H1 (cell line): ENCODE data around the gene OR2V2. TPM values are rescaled to one million over a fixed set of nuclear protein-coding genes. Genes with fewer than 3 reads are reported as not detected.
A peak's percentile ranks its signal among the peaks of the same experiment; 100 is the strongest.

ENCODE experiments used
- CTCF ChIA-PET: fragments of 300-600 bp; sonication (Branson Sonifier 250); formaldehyde crosslinking; loops from one replicate; lab custom pipeline; 2021; ENCODE audit not compliant: partially characterized antibody; lab: Charles Lee
- POLR2A ChIA-PET: fragments of 300-600 bp; sonication (Branson Sonifier 250); formaldehyde crosslinking; loops from one replicate; lab custom pipeline; 2021; ENCODE audit warnings: inconsistent platforms; ENCODE audit not compliant: partially characterized antibody; lab: Charles Lee
- DNase-seq, 2 experiments: peaks; one replicate each; pipeline versions ENCODE4 v3.0.0 to v3.0.0-alpha.2; 2010 to 2022; ENCODE audit warnings: low spot score in 2 of 2, low read depth in 1 of 2, mixed read lengths in 1 of 2
- FAIRE-seq: peaks from 2 replicates; lab custom pipeline; 2011; peaks lifted over from hg19 to GRCh38; lab: Jason Lieb, UNC
- H2AFZ ChIP-seq: 2 replicates; pipeline ENCODE4 v1.8.1; 2012; ENCODE audit warnings: low read length, inconsistent platforms
- H2AK5ac ChIP-seq: 2 replicates; pipeline ENCODE4 v1.6.1; 2013; ENCODE audit warnings: low read depth, low read length
- H2BK120ac ChIP-seq: replicated peaks from 2 replicates; pipeline ENCODE3; 2013; ENCODE audit warnings: low read depth, low read length, inconsistent platforms
- H2BK12ac ChIP-seq: 2 replicates; pipeline ENCODE4 v1.6.1; 2013; ENCODE audit warnings: low read depth, low read length
- H2BK15ac ChIP-seq: 2 replicates; pipeline ENCODE4 v1.6.1; 2013; ENCODE audit warnings: low read length
- H2BK20ac ChIP-seq: 2 replicates; pipeline ENCODE4 v1.6.1; 2013; ENCODE audit warnings: low read length
- H2BK5ac ChIP-seq: 2 replicates; pipeline ENCODE4 v1.6.1; 2013; ENCODE audit warnings: low read depth, low read length
- H3K14ac ChIP-seq: 2 replicates; pipeline ENCODE4 v1.6.1; 2013; ENCODE audit warnings: inconsistent platforms; ENCODE audit not compliant: insufficient read length
- H3K18ac ChIP-seq: 2 replicates; pipeline ENCODE4 v1.6.1; 2013; ENCODE audit warnings: low read length; ENCODE audit errors: extremely low read depth
- H3K23ac ChIP-seq: 2 replicates; pipeline ENCODE4 v1.6.1; 2013; ENCODE audit warnings: inconsistent platforms; ENCODE audit not compliant: insufficient read length
- H3K23me2 ChIP-seq: 2 replicates; pipeline ENCODE4 v1.6.1; 2013; ENCODE audit warnings: low read depth, low read length
- H3K27ac ChIP-seq: 2 replicates; pipeline ENCODE4 v1.6.1; 2011; ENCODE audit warnings: low read depth, low read length, inconsistent platforms
- H3K27me3 ChIP-seq, 4 experiments: replicated peaks in 1 of 4; 1 replicate in 1 of 4; 2 replicates in 3 of 4; pipeline versions ENCODE4 v1.6.1 to v1.8.1; 2011 to 2013; ENCODE audit warnings: low read length in 3 of 4, mild to moderate bottlenecking in 3 of 4, inconsistent platforms in 2 of 4, mixed read lengths in 2 of 4, moderate library complexity in 1 of 4; ENCODE audit not compliant: control insufficient read depth in 3 of 4, insufficient read depth in 3 of 4; ENCODE audit errors: extremely low read depth in 1 of 4
- H3K36me3 ChIP-seq, 4 experiments: 2 replicates each; pipeline versions ENCODE4 v1.6.1 to v1.8.1; 2011 to 2013; ENCODE audit warnings: mild to moderate bottlenecking in 4 of 4, low read length in 3 of 4, moderate library complexity in 2 of 4, control low read depth in 1 of 4, inconsistent platforms in 1 of 4; ENCODE audit not compliant: insufficient read depth in 4 of 4, control insufficient read depth in 2 of 4
- H3K4ac ChIP-seq: replicated peaks from 2 replicates; pipeline ENCODE3; 2013; ENCODE audit warnings: low read length, low read depth, mixed read lengths, inconsistent platforms; ENCODE audit not compliant: insufficient read length
- H3K4me1 ChIP-seq, 4 experiments: replicated peaks in 1 of 4; 1 replicate in 1 of 4; 2 replicates in 3 of 4; pipeline versions ENCODE4 v1.6.1 to v1.8.1; 2011 to 2013; ENCODE audit warnings: low read length in 3 of 4, inconsistent platforms in 2 of 4, mixed read lengths in 1 of 4; ENCODE audit not compliant: insufficient read depth in 4 of 4, control insufficient read depth in 3 of 4
- H3K4me2 ChIP-seq, 2 experiments: 2 replicates each; pipeline versions ENCODE4 v1.6.1 to v1.8.1; 2011 to 2013; ENCODE audit warnings: low read depth in 2 of 2, low read length in 2 of 2, control low read depth in 1 of 2, inconsistent platforms in 1 of 2, mild to moderate bottlenecking in 1 of 2; ENCODE audit not compliant: insufficient read depth in 1 of 2
- H3K4me3 ChIP-seq, 4 experiments: fragments of 200-600, 300-600 bp in 1 of 4; sonication (generic), shearing (Covaris generic), sonication (Bioruptor Twin) in 1 of 4; 2 replicates each; pipeline versions ENCODE4 v1.5.1 to v1.8.1; 2011 to 2016; ENCODE audit warnings: low read length in 4 of 4, low read depth in 3 of 4, control low read depth in 2 of 4, inconsistent platforms in 2 of 4, mild to moderate bottlenecking in 2 of 4, mixed read lengths in 1 of 4, moderate library complexity in 1 of 4; ENCODE audit not compliant: insufficient read depth in 2 of 4; ENCODE audit errors: extremely low read depth in 1 of 4
- H3K56ac ChIP-seq: replicated peaks from 2 replicates; pipeline ENCODE3; 2013; ENCODE audit warnings: low read depth, mild to moderate bottlenecking, mixed read lengths, low read length, inconsistent platforms; ENCODE audit not compliant: insufficient read length
- H3K79me1 ChIP-seq: 2 replicates; pipeline ENCODE4 v1.6.1; 2013; ENCODE audit warnings: low read depth, low read length, control low read depth
- H3K79me2 ChIP-seq, 2 experiments: 2 replicates each; pipeline versions ENCODE4 v1.6.1 to v1.8.1; 2012 to 2013; ENCODE audit warnings: low read length in 2 of 2, mild to moderate bottlenecking in 2 of 2, inconsistent platforms in 1 of 2; ENCODE audit not compliant: insufficient read depth in 2 of 2, control insufficient read depth in 1 of 2
- H3K9ac ChIP-seq, 4 experiments: replicated peaks in 1 of 4; 1 replicate in 1 of 4; 2 replicates in 3 of 4; pipeline versions ENCODE4 v1.6.1 to v1.8.1; 2011 to 2013; ENCODE audit warnings: low read depth in 3 of 4, low read length in 3 of 4, control low read depth in 2 of 4, mild to moderate bottlenecking in 2 of 4, moderate library complexity in 2 of 4, inconsistent platforms in 1 of 4; ENCODE audit errors: extremely low read depth in 1 of 4
- H3K9me3 ChIP-seq, 2 experiments: 2 replicates each; pipeline versions ENCODE4 v1.6.1 to v1.8.1; 2012 to 2013; ENCODE audit warnings: mild to moderate bottlenecking in 2 of 2, moderate library complexity in 2 of 2, control low read depth in 1 of 2, inconsistent platforms in 1 of 2, low read depth in 1 of 2, low read length in 1 of 2, mixed read lengths in 1 of 2; ENCODE audit not compliant: insufficient read depth in 2 of 2
- H4K20me1 ChIP-seq, 2 experiments: replicated peaks in 1 of 2; 2 replicates each; pipeline versions ENCODE3 to v1.8.1; 2011 to 2013; ENCODE audit warnings: inconsistent platforms in 2 of 2, low read length in 2 of 2, mild to moderate bottlenecking in 1 of 2; ENCODE audit not compliant: insufficient read depth in 2 of 2, control insufficient read depth in 1 of 2
- H4K5ac ChIP-seq: 2 replicates; pipeline ENCODE4 v1.6.1; 2013; ENCODE audit warnings: low read length, low read depth, mixed read lengths, inconsistent platforms; ENCODE audit not compliant: insufficient read length
- H4K8ac ChIP-seq: 2 replicates; pipeline ENCODE4 v1.8.0; 2013; ENCODE audit warnings: mild to moderate bottlenecking, moderate library complexity, low read length, inconsistent platforms; ENCODE audit not compliant: insufficient read depth; ENCODE audit errors: extremely low read depth
- H4K91ac ChIP-seq: replicated peaks from 2 replicates; pipeline ENCODE3; 2013; ENCODE audit warnings: low read length, mixed read lengths, inconsistent platforms; ENCODE audit not compliant: insufficient read length
- BACH1 ChIP-seq: IDR thresholded peaks from 2 replicates; pipeline ENCODE4 v1.6.1; 2012; ENCODE audit warnings: low read length, improper control_type of control experiment
- CBX8 ChIP-seq: fragments of 300-800, 300-1000 bp; sonication (generic); IDR thresholded peaks from 2 replicates; pipeline ENCODE4 v1.7.1; 2016; ENCODE audit warnings: low read depth, low read length, borderline replicate concordance
- GTF2F1 ChIP-seq: IDR thresholded peaks from 2 replicates; pipeline ENCODE4 v1.6.1; 2012; ENCODE audit warnings: low read depth, low read length, improper control_type of control experiment, borderline replicate concordance
- HDAC6 ChIP-seq: IDR thresholded peaks from one replicate; pipeline ENCODE4 v1.7.1; 2012; ENCODE audit warnings: low read depth, mild to moderate bottlenecking, inconsistent platforms, low read length, moderate library complexity
- NRF1 ChIP-seq: IDR thresholded peaks from 2 replicates; pipeline ENCODE4 v1.6.1; 2011; ENCODE audit warnings: mild to moderate bottlenecking, low read depth, low read length, improper control_type of control experiment
- RAD21 ChIP-seq, 2 experiments: IDR thresholded peaks in 1 of 2; conservative IDR thresholded peaks in 1 of 2; 2 replicates each; pipeline ENCODE4 v1.6.1; 2011; ENCODE audit warnings: low read depth in 2 of 2, low read length in 2 of 2, improper control_type of control experiment in 1 of 2, inconsistent platforms in 1 of 2, mild to moderate bottlenecking in 1 of 2, moderate library complexity in 1 of 2
- RFX5 ChIP-seq: IDR thresholded peaks from 2 replicates; pipeline ENCODE4 v1.6.1; 2011; ENCODE audit warnings: low read depth, low read length, improper control_type of control experiment, borderline replicate concordance
- SIN3A ChIP-seq, 2 experiments: IDR thresholded peaks in 1 of 2; conservative IDR thresholded peaks in 1 of 2; 2 replicates each; pipeline ENCODE4 v1.6.1; 2011 to 2012; ENCODE audit warnings: low read length in 2 of 2, improper control_type of control experiment in 1 of 2, low read depth in 1 of 2, mild to moderate bottlenecking in 1 of 2
- SP4 ChIP-seq: IDR thresholded peaks from 2 replicates; pipeline ENCODE4 v1.6.1; 2012; ENCODE audit warnings: low read length, inconsistent platforms
- TBP ChIP-seq: IDR thresholded peaks from 2 replicates; pipeline ENCODE4 v1.6.1; 2011; ENCODE audit warnings: low read depth, low read length, improper control_type of control experiment
- TCF12 ChIP-seq: IDR thresholded peaks from 2 replicates; pipeline ENCODE4 v1.6.1; 2011; ENCODE audit warnings: low read depth, mild to moderate bottlenecking, low read length
- TEAD4 ChIP-seq: IDR thresholded peaks from 2 replicates; pipeline ENCODE4 v1.6.1; 2012; ENCODE audit warnings: low read depth, low read length, inconsistent platforms, mixed read lengths
- WGBS, 2 experiments: shearing (Covaris generic) in 1 of 2; methylation state at CpG; one replicate each; pipeline versions ENCODE4 v1.1.6 to v1.1.7; 2013 to 2015; ENCODE audit warnings: low lambda C conversion rate in 2 of 2, mixed read lengths in 2 of 2, inconsistent platforms in 1 of 2, low coverage in 1 of 2, missing lambda C conversion rate in 1 of 2; ENCODE audit not compliant: insufficient replicate concordance in 2 of 2, insufficient coverage in 1 of 2, insufficient read length in 1 of 2; ENCODE audit errors: extremely low coverage in 1 of 2, missing lambda C conversion rate in 1 of 2; 5-methylcytosine and 5-hydroxymethylcytosine counted together
- polyA plus RNA-seq, 7 experiments: library from polyadenylated mRNA; depleted of rRNA in 3 of 7; stranded (reverse) in 5 of 7; unstranded in 2 of 7; fragments of >200 nt in 5 of 7; fragments of 200-250 nt in 2 of 7; gene quantifications; 1 replicate in 5 of 7; 2 replicates in 1 of 7; 4 replicates in 1 of 7; pipeline versions ENCODE4 v1.2.1 to v1.2.3, GENCODE V29; 2011 to 2013; ENCODE audit warnings: missing spikeins in 2 of 7, mixed read lengths in 2 of 7
- total RNA-seq: library from RNA; stranded (reverse); fragmentation: NEBNext Ultra II Directional; extraction: Animal tissue kit (Norgen Biotek cat#: 25700); gene quantifications from 2 replicates; pipeline ENCODE4 v1.2.1, GENCODE V29; 2021

Gene OR2V2
- total and polyA plus RNA-seq, 2 of the 8 experiments (the other 6 are each of a cell fraction or from before 2014, with no cell fraction given): not detected

- no peak overlapping the region for H2BK120ac ChIP-seq
- no peaks in the 10 kb centered on the region for H3K79me1 ChIP-seq
- H3K23ac ChIP-seq: no peak overlapping the region
- no peak overlapping the region for H3K14ac ChIP-seq
- H3K9ac ChIP-seq: no peak overlapping the region
- no peaks in the 10 kb centered on the region for H3K36me3 ChIP-seq
- peaks cover 9 to 36% (median 19%) of the 10 kb centered on the region in 4 experiments for H3K4me1 ChIP-seq
- H3K23me2 ChIP-seq: peaks cover 2% of the 10 kb centered on the region; the same call in 1 of the 2 replicates
- peak overlapping the region in 1 of 4 experiments; percentile 22; a peak in 2 of 8 replicates for H3K4me3 ChIP-seq
- DNase-seq: no peak
- H2BK15ac ChIP-seq: no peak overlapping the region
- no peak overlapping the region for H2AK5ac ChIP-seq
- 0 out of 2 replicates have a peak overlapping the region, but pooled peaks have one; percentile 33 for H2BK12ac ChIP-seq
- no peak overlapping the region for H4K91ac ChIP-seq
- H3K27me3 ChIP-seq: peaks cover 11 to 60% (median 37%) of the 10 kb centered on the region in 4 experiments
- H3K9me3 ChIP-seq: no peaks in the 10 kb centered on the region
- no peaks in the 10 kb centered on the region for H3K79me2 ChIP-seq
- no peak overlapping the region; the same call in none of the 2 replicates for H3K18ac ChIP-seq
- H3K4me2 ChIP-seq: peak overlapping the region; percentile 34 to 47
- no peak overlapping the region for H3K56ac ChIP-seq
- H2AFZ ChIP-seq: no peak overlapping the region
- H3K4ac ChIP-seq: no peak overlapping the region
- POLR2A ChIA-PET: interaction anchor here (0.8 to 3.7 kb wide), 10 partner anchors 9 to 45 kb away, joined by 3 to 22 read pairs (median 4); partner anchors contain the start of gene TRIM41
- WGBS, 2 experiments: 22% methylated on average over 9 of the region's 9 CpGs; no CpG with 5 or more reads in 1 of the 2 experiments
- H4K8ac ChIP-seq: no peak overlapping the region
- no peak overlapping the region for H2BK5ac ChIP-seq
- no peak overlapping the region for H3K27ac ChIP-seq
- no peak for FAIRE-seq
- H4K20me1 ChIP-seq: peaks cover 2 to 4% of the 10 kb centered on the region in 2 experiments
- H2BK20ac ChIP-seq: no peak overlapping the region
- no peak for TF ChIP-seq GTF2F1
- 0 out of 4 replicates have a peak, but pooled peaks of 1 of the 2 experiments have one; percentile 26 for TF ChIP-seq SIN3A (conservative IDR thresholded peaks at IDR 0.05 in 1 of 2, IDR thresholded peaks at IDR 0.05 in 1 of 2; ENCODE audit: low read depth in 1 of 2, low read length in 2 of 2)
- no peak for TF ChIP-seq NRF1
- 0 out of 2 replicates have a peak, but pooled peaks have one; percentile 24 for TF ChIP-seq TCF12
- TF ChIP-seq CBX8: no peak
- TF ChIP-seq TBP: no peak
- TF ChIP-seq RAD21 (IDR thresholded peaks at IDR 0.05 in 1 of 2, conservative IDR thresholded peaks at IDR 0.05 in 1 of 2; ENCODE audit: low read depth in 2 of 2, low read length in 2 of 2): no peak
- TF ChIP-seq TEAD4: peak; percentile 42; the same call in 1 of the 2 replicates
- TF ChIP-seq RFX5: no peak
- TF ChIP-seq HDAC6: no peak
- no peak for TF ChIP-seq SP4
- no peak for TF ChIP-seq BACH1
- TF ChIP-seq, all 59 proteins: peak for 3
- H4K5ac ChIP-seq: no peak overlapping the region
- CTCF ChIA-PET: interaction anchor here (0.8 to 3.8 kb wide), 8 partner anchors 10 to 40 kb away, joined by 4 to 23 read pairs (median 6); no protein-coding TSS in a partner anchor
These were observed 51.6 kb downstream of the OR2V2 start for GRCh38 chr5:181198905-181199519.
